ENCODE data around the gene RUNX2. TPM values are rescaled to one million over a fixed set of nuclear protein-coding genes. Genes with fewer than 3 reads are reported as not detected.

Gene RUNX2
- total and polyA plus RNA-seq, 2 experiments from 2014 or later: 4.4 to 5.2 TPM

DNA sequence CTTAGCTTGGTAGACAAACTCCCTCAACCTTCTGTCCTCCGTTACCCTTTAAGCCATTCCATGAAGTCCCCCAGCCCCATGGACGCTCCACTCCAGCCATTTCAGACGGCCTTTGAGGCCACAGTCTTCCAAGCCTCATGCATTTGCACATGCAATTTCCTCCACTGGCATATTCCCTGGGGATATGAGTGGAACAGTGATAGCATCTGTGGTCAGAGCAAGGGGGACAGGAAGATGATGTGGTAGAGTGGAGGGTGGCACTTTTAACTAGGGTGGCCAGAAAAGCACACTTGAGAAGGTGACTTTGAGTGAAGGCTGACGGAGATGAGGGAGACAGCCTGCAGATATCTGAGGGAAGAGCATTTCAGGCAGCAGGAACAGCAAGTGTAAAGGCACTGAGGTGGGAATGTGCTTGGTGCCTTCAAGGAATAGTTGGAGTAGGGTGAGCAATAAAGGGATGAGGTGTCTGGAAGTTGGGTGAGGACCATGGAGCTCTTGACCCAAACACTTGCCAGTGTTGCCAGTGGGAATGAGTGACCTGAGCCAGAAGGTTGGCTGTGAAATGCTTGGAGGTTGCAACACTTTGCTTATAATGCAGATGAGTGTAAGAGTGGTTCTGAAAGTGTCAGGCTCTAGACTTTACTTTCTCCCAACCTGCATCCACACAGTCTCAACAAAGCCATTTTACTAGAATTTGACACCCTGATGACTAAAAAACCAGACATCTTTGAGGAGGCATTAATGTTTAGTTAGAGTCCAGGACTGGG, 325.2 kb downstream of the RUNX2 start:
- in situ Hi-C loops (cut with MboI): no loop called here
- Histone ChIP-seq H3K9me2 (ENCODE audit: insufficient read depth) (no peaks in the 10 kb centered on the region), H4K20me1 (ENCODE audit: insufficient read depth) (no peaks in the 10 kb centered on the region), H3K27me3 (replicated peaks; ENCODE audit: insufficient read depth) (no peaks in the 10 kb centered on the region), H3K9ac (no peak overlapping the region), H3K4me3 (no peak overlapping the region), H2AFZ (no peak overlapping the region), H3K79me2 (ENCODE audit: insufficient read depth) (no peaks in the 10 kb centered on the region), H3K4me1 (ENCODE audit: insufficient read depth) (peaks cover 81% of the 10 kb centered on the region), H3K4me2 (ENCODE audit: unreplicated experiment) (peak overlapping the region; percentile 27), H3F3A (ENCODE audit: insufficient read depth) (peaks cover 41% of the 10 kb centered on the region), H3K9me3 (ENCODE audit: low read depth) (no peaks in the 10 kb centered on the region), H3K36me3 (ENCODE audit: low read depth) (no peaks in the 10 kb centered on the region), H3K27ac (peak overlapping the region; percentile 91; the same call in 1 of the 2 replicates)
- peak; percentile 59 for DNase-seq
- TF ChIP-seq EZH2 (IDR thresholded peaks at IDR 0.05; ENCODE audit: insufficient read depth, poor library complexity, severe bottlenecking) (no peak), EZH2phosphoT487 (IDR thresholded peaks at IDR 0.05; ENCODE audit: insufficient read depth, low read depth) (no peak)
- 92 to 96% methylated on average over 4 of the region's 4 CpGs for WGBS, 2 experiments (ENCODE audit: low coverage in 1 of 2, low lambda C conversion rate in 2 of 2, missing lambda C conversion rate in 2 of 2)

DNA sequence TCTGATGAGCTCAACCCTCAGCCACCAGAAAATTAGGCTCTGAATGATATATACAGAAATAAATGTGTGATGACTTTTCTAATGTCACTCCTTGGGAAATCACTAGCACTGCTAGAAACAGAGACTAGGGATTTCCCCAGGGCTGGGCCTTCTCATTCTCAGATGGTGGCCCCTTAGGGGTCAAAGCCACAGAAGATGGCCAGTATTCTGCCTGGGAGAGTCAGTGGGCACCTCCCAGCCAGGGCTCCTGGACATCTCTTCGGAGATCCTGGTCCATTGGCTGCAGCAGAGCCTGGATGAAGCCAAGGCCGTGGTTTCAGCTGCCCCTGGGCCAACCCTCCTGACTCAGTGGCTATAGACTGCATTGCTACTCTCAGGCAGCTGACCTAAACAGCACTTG, 326.5 kb downstream of the RUNX2 start:
- Histone ChIP-seq H3K36me3 (ENCODE audit: low read depth) (no peaks in the 10 kb centered on the region), H3F3A (ENCODE audit: insufficient read depth) (peaks cover 44% of the 10 kb centered on the region), H4K20me1 (ENCODE audit: insufficient read depth) (no peaks in the 10 kb centered on the region), H3K27me3 (replicated peaks; ENCODE audit: insufficient read depth) (no peaks in the 10 kb centered on the region), H3K9me2 (ENCODE audit: insufficient read depth) (no peaks in the 10 kb centered on the region), H2AFZ (no peak overlapping the region), H3K4me3 (no peak overlapping the region), H3K4me2 (ENCODE audit: unreplicated experiment) (peak overlapping the region; percentile 59), H3K27ac (peak overlapping the region; percentile 91), H3K9me3 (ENCODE audit: low read depth) (no peaks in the 10 kb centered on the region), H3K9ac (no peak overlapping the region), H3K79me2 (ENCODE audit: insufficient read depth) (no peaks in the 10 kb centered on the region), H3K4me1 (ENCODE audit: insufficient read depth) (peaks cover 85% of the 10 kb centered on the region)
- 68 to 85% methylated on average over 2 of the region's 2 CpGs for WGBS, 2 experiments (ENCODE audit: low coverage in 1 of 2, low lambda C conversion rate in 2 of 2, missing lambda C conversion rate in 2 of 2)
- in situ Hi-C loops (cut with MboI): no loop called here
- peak; percentile 50 for DNase-seq
- TF ChIP-seq EZH2 (IDR thresholded peaks at IDR 0.05; ENCODE audit: insufficient read depth, poor library complexity, severe bottlenecking) (no peak), EZH2phosphoT487 (IDR thresholded peaks at IDR 0.05; ENCODE audit: insufficient read depth, low read depth) (no peak)

- peak overlapping the region; percentile 59 for H3K4me2 ChIP-seq (ENCODE audit: unreplicated experiment)
- no peaks in the 10 kb centered on the region for H3K9me2 ChIP-seq (ENCODE audit: insufficient read depth)
- peak overlapping the region; percentile 43; the same call in 1 of the 2 replicates for H2AFZ ChIP-seq
- no peaks in the 10 kb centered on the region for H3K27me3 ChIP-seq (replicated peaks; ENCODE audit: insufficient read depth)
- H3F3A ChIP-seq (ENCODE audit: insufficient read depth): peaks cover 42% of the 10 kb centered on the region
- TF ChIP-seq EZH2phosphoT487 (IDR thresholded peaks at IDR 0.05; ENCODE audit: insufficient read depth, low read depth): no peak
- no peak for TF ChIP-seq EZH2 (IDR thresholded peaks at IDR 0.05; ENCODE audit: insufficient read depth, poor library complexity, severe bottlenecking)
- 12 to 19% methylated on average over 4 of the region's 4 CpGs for WGBS, 2 experiments (ENCODE audit: low coverage in 1 of 2, low lambda C conversion rate in 2 of 2, missing lambda C conversion rate in 2 of 2)
- in situ Hi-C loops (cut with MboI): no loop called here
- no peaks in the 10 kb centered on the region for H3K36me3 ChIP-seq (ENCODE audit: low read depth)
- H3K4me3 ChIP-seq: no peak overlapping the region
- H3K9me3 ChIP-seq (ENCODE audit: low read depth): no peaks in the 10 kb centered on the region
- DNase-seq: peak; percentile 99
- H3K4me1 ChIP-seq (ENCODE audit: insufficient read depth): peaks cover 73% of the 10 kb centered on the region
- peak overlapping the region; percentile 62 for H3K9ac ChIP-seq
- no peaks in the 10 kb centered on the region for H3K79me2 ChIP-seq (ENCODE audit: insufficient read depth)
- peak overlapping the region; percentile 91 for H3K27ac ChIP-seq
- no peaks in the 10 kb centered on the region for H4K20me1 ChIP-seq (ENCODE audit: insufficient read depth)
These were observed 327.8 kb downstream of the RUNX2 start for GRCh38 chr6:45655745-45656476.

- Histone ChIP-seq H4K20me1 (ENCODE audit: insufficient read depth) (no peaks in the 10 kb centered on the region), H3K36me3 (ENCODE audit: low read depth) (no peaks in the 10 kb centered on the region), H3K9me3 (ENCODE audit: low read depth) (no peaks in the 10 kb centered on the region), H3K9me2 (ENCODE audit: insufficient read depth) (no peaks in the 10 kb centered on the region), H3K4me3 (no peak overlapping the region), H3K27ac (peak overlapping the region; percentile 91), H3K4me1 (ENCODE audit: insufficient read depth) (peaks cover 61% of the 10 kb centered on the region), H3F3A (ENCODE audit: insufficient read depth) (peaks cover 38% of the 10 kb centered on the region), H3K4me2 (ENCODE audit: unreplicated experiment) (peak overlapping the region; percentile 37), H3K27me3 (replicated peaks; ENCODE audit: insufficient read depth) (no peaks in the 10 kb centered on the region), H3K9ac (no peak overlapping the region; the same call in 1 of the 2 replicates), H2AFZ (no peak overlapping the region), H3K79me2 (ENCODE audit: insufficient read depth) (no peaks in the 10 kb centered on the region)
- peak; percentile 70 for DNase-seq
- in situ Hi-C loops (cut with MboI): no loop called here
- TF ChIP-seq EZH2phosphoT487 (IDR thresholded peaks at IDR 0.05; ENCODE audit: insufficient read depth, low read depth) (no peak), EZH2 (IDR thresholded peaks at IDR 0.05; ENCODE audit: insufficient read depth, poor library complexity, severe bottlenecking) (no peak)
These were observed 329.1 kb downstream of the RUNX2 start for GRCh38 chr6:45657226-45657625.
